GM21381 (cell line): Measurements from ENCODE around the gene MTSS2.

Source experiments
- ATAC-seq: cut with Tn5 transposase; IDR thresholded peaks from one replicate; pipeline ENCODE4 v1.9.1; 2021; ENCODE audit warnings: mild to moderate bottlenecking, moderate library complexity; ENCODE audit not compliant: unreplicated experiment

Gene MTSS2

DNA sequence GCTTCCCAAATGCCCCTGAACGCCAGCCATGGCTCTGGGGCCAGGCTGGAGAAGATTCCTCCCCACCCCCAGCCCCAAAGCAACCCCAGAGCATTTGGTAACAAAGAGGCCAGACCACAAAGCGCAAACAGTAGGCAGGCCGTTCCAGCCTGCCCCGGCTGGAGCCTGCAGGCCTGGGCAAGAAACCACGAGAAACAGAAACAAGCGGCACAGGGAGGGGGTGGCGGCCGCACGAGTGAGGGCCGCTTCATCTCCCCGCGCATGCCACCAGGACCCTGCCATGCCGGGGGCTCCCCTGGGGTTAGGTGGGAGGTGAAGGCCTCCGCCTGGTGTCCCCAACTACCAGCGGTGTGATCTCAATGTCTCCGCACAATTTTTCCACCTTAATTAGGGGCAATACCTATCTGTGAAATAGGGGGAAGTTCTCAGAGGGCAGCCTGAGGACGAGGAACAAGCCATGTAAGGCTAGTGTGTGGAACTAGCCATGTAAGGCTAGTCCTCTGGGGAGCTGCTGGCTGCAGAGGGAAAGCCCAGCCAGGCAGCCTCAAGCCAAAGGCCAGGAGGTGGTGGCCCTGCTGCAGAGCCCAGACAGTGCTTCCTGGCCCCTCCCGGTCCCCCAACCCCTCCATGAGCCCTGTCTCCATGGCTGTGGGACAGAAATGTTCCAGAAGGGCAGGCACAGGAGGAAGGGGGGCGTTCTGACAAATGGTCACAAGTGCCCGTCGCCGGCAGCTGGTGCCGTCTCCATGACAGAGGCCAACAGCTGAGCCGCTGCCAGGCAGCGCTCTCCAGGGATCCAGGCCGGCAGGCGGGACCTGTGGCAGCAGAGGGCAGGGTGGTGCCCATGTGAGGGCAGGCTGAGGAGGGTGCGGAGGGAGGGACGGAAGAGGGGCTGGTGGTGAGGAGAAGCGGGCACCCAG is 14.5 kb upstream of the MTSS2 start:
- no peak for ATAC-seq

DNA sequence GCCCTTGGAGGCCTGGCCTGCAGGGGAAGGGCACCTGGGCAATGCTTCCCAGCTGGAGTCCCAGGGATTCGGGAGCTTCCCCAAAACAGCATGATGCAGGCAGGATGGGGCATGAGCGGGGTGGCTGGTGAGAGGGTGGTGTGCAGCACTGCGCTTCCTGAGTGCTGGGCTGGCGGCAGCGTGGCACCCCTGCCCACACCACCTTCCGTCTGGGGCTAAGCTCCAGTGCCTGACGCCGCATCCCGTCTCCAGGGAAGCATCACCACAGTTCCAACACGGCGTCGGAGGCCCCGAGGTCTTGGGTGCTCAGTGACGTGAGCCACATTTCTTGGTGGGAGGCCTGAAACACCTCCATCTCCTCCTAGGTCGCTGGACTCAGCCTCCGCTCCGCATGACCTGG is 13.8 kb upstream of the MTSS2 start:
- ATAC-seq: no peak

DNA sequence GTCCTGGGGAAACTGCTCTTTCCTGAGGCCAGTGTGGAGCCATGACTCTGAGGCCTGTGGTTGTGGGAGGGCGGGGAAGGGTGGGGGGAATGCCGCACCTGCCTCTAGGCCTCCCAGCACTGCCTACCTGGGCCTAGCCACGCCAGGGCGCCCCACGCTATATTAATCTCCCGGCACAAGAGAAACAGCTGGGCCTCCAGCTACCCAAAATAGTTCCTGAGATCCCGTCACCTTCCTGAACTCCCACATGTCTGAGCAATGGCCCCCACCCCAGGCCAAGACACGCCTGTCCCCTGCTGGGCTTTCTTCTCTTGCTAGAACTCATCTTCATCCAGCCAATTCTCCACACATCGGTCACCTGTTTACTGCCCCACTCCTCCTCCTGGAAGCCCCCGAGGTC is 13.0 kb upstream of the MTSS2 start:
- ATAC-seq: no peak

DNA sequence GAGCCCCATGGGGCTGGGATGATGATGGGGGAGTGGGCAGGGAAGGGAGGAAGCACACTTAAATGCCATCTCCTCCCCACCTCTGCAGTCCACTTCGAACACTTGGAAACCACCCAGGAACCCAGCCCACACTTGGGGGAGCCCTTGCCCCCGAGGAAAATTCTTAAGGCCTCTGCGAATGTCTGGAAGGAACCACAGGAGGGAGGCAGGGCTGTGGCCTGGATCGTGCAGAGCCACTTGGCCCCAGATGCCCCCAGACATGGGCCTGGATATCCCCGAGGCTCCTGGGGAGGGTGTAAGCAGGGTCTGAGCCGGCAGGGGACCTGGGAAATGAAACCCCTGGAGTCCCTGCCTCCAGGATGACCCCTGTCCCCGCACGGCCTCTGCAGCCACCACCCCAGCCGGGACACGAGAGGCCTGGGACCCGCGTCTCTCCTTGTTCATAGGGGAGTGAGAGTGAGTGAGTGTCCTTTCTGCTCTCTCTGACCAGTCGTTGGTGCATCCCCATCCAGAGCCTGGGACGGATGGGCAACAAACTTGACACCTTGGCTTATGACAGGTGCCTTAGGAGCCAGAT is 11.8 kb upstream of the MTSS2 start:
- no peak for ATAC-seq

DNA sequence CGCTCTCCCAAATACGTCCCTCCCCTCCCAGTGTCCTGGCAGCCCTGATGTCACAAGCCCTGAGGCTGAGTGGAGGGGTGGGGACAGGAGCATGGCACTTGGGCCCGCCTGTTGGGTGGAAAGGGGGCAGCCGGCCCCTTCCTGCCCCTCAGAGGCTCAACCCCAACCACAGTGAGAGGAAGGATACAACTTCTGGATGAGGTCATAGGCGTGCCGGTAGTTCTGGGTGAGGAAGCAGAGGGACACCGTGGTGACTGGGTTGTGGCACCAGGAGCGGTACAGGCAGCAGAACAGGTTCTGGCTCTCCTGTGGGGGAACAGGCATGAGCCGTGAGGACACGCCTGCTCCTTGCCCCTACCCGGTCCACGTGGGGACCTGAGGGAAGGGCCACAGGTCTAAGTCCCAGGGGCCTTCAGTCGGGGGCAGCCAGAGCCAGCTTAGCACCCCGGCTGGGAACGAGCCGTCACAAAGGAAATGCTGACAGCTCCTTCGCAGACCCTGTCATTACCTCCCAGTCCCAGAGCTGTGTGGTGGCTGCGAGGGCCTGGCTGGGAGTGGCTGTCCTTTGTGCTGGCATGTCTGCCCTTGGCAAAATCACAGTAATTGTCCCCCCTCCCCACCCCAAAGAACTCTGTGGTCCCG is 11.2 kb upstream of the MTSS2 start:
- no peak for ATAC-seq

DNA sequence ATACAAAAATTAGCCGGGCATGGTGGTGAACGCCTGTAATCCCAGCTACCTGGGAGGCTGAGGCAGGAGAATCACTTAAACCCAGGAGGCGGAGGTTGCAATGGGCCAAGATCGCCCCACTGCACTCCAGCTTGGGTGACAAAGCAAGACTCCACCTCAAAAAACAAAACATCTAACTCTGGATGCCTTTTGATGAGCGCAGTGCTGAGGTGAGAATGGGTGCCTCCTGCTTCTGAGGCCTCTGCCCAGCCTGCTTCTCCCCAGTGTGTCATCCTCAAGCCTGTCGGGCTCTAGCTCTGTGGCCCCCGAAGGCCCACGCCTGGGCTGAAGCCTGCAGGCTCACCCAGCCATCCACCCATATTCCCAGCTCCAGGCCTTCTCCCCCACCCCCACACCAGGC is 10.5 kb upstream of the MTSS2 start:
- no peak for ATAC-seq

DNA sequence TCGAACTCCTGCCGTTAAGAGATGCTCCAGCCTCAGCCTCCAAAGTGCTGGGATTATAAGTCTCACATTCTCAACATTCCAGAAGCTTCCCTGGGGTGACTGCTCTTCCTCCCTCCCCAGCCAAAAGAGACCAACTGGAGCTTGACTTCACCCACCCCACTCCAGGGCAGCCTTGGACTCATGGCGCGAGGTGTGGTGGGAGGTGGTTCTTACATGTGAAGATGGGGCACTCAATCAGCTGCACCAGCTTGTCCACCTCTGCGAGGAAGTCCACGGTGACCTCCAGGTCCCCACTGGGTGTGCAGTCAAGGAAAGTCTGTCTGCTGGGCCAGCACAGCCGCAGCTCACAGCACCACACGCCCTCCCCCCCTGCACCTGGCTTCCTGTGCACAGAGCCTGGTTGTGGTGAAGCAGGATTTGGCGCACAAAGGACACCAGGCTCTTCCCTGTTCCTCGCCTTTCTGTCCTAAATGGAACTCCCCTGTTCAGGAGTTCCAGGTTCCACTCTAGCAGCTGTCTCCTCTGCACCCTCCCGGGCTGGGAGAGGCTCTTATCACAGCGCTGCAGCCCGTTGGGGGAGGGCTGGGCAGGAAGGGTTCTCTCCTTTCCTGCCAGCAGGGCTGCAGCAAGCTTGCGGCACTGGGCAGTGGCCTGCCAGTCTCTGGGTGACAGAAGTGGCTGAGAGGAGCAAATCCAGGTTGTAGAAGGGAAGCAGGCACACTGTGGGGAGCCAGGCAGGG is 9.6 kb upstream of the MTSS2 start:
- ATAC-seq: no peak

DNA sequence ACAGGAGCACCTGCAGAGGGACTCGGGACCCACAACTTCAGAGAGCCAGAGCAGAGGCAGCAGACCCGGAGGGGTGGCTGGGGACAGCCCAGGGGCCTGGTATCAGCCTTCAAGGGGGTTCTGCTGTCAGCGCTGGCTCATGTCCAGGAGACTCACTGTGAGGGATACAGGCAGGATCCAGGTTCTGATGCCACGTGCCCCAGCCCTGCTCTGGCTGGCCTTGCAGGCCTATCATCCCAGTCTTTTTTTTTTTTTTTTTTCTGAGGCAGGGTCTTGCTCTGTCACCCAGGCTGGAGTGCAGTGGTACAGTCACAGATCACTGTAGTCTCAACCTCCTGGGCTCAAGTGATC is 9.0 kb upstream of the MTSS2 start:
- ATAC-seq: no peak

DNA sequence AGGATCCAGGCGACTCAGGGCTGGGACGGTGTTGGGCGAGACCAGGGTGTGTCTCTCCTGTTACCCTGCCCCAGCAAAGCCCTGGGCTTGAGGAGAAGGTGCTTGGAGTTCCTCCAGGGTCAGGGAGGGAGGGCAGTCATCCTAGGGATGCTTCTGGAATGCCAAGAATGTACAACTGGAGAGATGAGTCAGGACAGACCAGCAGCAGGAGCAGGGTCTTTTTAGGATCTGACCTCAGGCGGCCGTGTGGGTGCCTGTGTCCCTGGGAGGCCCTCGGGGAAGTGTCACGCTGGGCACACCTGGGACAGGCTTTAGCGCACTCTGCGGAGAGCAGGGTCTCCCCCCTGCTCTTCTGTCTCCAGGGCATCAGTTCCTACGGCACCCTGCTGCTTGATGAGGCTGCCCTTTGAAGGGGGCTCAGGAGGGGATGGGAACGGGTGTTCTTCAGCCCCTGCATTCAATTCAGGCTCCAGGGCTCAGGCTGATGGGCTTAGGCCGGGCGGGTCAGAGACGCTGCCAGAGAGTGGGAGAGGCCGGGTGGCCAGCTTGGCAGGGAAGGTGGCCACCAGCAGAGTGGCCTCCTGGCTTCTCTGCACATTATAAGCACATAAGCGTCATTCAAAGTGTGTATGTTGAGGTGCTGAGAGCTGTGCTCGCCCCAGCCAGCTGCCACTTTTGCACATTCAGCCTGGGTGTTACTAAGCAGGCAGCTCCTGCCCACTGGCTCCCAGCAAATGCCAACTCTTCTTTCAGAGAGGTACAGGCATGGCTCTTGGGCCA is 8.4 kb upstream of the MTSS2 start:
- ATAC-seq: no peak

DNA sequence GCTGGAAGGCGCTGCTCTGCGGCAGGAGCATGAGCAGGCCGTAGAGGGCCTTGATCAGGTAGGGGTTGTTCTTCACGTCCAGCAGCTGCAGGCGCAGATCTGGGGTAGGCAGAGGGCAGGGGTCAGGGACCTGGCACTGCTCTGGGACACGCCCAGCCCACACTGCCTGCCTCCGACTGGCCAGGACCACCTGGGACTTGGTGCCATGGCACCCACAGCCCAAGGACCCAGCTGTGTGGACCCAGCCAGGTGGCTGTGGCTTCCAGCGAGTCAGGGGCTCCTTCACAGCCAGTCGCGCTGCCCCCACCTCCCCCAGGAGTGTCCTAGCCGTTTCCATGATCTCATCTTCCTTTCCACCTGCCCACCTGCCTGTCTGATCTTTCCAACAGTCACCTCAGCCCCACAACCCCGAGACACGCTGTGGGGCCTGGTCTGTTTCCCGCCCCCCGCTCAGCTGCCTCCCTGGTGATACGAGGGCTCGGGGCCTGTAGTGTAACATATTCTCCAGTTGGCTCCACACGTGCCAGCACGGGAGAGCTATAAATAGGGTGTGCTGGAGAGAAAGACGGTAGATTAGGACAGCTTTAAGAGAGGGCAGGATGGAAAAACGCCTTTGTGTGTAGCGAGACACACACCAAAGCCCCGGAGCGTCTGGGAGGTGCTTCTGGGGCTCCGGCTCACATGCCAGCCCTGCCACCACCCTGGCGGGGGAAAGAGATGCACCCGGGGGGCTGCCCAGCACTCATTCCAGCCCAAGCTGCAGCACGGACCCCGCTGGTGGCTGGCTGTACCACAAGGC is 7.2 kb upstream of the MTSS2 start:
- no peak for ATAC-seq

DNA sequence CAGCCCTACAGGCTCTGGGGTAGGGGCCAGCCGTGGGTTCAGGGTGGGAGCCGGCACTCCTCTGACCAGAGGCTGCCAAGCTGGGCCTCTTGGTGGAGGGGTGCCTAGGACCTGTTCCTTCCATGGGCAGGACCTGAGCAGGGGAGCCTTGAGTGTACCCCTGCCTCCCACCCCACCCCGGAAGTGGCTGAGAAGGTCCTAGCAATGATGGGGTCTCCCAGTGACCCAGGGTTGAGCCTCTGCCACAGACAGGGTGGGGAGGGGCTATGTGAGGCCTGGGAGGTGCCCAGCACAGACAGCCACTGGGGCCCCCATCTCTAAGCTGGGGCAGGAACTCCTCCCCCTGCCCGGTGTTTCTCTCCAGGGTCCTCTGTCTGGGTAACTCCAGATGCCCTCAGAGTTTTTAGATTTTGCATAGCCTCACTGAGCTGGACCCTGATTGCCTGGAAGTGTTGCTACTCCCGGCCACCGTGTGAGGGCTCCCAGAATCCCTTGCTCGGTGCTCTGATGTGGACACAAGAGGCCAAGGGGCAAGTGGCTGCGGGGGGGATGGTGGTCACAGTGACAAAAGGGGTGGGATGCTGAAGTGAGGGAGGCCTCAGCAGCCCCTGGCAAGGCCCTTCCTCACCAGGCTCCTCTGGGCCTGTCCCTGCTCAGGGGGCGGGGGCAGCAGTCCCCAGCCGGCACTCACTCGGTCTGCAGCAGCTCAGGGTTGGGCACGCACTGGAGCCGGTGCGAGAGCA is 6.4 kb upstream of the MTSS2 start:
- ATAC-seq: no peak

DNA sequence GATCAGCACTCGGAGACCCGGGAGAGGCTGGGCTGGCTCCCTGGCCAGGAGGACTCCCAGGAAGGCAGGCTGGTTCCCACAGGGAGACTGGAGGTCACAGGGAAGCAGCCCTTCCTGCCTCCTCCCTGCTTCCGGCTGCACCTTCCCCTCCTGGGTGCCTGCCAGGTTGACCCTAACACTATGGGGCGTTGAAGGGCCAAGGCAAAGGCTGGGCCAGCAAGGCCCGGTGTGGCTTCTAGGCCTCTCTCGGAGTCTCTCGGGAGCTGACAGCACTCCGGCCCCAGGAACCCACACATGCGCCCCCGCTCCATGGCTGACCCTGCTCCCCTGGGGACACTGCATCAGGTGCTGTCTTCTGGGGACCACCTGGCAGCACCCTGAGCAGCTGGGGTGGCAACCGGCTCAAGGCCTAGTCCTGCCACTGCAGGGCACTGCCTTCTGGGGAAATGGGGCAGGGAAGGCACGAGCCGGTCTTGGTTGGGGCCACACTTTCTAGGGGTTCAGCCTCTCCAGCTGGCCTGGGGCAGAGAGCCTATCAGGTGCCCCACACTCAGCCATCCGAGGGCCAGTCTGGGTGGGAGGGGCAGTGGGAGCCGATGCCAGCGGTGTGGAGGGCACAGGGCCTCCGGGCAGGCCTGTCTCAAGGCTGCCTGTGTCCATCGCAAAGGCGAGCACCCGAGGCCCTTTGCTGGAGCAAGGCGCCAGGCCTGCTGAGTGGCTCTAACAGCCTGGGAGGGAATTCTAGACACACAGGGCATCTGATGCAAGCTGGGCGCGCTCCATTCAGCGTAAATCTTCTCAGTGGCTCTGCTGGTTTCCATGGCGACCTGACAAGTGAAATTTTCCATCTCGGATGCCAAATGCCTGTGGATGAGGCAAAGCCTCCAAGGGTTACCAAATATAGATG is 5.6 kb upstream of the MTSS2 start:
- no peak for ATAC-seq

DNA sequence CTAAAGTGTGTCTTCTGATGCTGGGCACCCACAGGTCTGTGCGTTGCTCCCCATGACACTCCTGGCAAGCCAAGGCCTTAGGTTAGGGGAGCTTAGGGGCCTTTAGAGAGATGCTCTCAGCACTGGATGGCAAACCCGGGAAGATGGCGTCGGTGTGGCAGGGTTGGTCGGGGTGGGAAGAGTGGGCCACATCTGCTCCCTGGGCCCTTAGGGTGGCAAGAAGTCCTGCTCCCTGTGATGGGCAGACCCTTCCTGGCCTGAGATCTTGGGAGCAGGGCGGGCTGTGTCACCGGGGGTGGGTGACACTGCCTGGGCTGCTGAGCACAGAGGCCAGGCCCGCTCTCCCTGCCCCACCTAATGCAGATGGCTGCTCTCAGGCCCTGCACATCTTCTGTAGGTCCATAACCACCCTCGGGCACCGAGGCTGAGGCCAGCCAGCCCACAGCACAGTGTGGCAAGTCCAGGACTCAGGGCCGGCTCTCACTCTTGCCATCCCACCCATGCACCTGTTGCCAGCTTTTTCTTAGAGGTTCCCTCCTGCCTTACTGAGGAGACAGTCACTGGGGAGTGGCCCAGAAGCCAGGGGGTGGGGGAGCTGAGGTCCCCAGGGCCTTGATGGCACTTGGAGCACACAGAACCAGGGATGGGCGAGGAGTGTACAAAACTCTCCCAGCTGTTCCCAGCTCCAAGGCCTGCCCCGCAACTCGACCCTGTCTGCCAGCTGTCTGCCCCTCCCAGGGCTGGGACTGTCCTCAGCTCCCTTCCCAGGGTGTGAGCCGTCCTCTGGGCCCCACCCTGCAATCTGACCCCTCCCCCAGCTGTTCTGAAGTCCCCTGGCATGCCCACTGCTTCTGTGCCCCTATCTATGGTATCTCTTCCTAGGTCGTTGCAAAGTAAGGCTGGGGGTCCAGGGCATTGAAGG is 4.4 kb upstream of the MTSS2 start:
- no peak for ATAC-seq

DNA sequence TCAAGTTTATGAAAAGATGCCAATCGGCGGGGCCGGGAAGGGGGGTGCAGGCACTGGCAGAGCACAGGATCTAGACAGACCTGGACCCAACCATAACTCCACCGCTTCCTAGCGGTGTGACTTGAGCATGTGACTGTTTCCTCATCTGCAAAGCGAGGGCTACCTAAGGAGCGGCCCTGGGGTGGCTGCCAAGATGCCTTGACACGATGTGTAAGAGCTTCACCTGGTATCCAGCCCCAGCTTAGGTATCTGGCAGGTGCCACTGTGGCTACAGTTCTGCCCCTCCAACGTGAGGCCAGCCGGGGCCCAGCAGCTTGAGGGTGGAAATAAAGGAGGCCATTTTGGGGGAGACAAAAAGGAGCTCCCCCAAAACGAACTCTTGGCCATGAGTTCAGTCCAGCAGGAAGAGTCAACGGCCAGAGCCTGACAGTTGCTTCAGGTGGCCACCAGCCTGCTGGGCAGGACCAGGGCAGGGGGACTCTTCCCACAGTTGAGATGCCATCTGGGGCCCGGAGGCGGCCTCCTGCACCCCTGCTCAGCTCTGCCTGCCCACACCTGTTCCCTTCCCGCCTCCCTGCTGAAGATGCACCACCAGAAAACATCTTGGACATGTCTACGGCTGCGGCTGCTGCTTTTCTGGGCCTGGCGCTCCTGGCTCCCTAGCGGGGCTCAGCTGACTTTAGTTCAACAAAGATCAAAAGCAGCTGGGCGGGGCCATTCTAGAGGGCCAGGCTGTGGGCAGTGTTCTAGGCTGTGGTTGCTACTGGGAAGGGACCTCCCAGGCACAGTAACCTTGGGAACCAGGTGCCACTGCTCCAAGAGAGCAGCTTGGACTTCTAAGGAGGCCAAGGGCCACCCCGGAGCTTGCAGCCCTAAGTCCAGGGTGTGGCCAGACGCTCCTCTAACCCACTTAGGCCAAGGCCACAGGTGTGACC is 3.4 kb upstream of the MTSS2 start:
- no peak for ATAC-seq

DNA sequence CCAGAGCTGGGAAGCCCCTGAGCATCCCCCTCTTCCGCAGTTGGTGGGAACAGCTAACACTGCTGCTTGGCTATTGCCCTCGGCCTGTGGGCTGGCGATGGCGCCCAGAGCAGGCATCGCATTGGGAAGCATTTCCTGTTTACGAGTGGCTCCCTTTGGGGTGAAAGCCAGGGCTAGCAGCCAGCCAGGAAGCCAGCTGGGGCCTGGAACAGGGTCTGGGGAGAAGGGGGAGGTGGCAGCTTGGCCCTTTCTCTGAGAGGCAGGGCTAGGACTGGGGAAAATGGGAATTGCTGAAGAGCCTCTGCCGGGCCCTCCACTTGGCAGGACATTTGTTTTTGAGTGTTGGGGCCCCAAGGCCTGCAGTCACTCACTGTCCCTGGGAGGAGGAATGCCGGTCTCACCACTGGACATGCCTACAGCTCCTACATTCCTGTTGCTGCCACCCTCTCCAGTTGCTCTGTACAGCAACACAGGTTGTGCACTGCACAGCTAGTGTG is 2.4 kb upstream of the MTSS2 start:
- no peak for ATAC-seq

DNA sequence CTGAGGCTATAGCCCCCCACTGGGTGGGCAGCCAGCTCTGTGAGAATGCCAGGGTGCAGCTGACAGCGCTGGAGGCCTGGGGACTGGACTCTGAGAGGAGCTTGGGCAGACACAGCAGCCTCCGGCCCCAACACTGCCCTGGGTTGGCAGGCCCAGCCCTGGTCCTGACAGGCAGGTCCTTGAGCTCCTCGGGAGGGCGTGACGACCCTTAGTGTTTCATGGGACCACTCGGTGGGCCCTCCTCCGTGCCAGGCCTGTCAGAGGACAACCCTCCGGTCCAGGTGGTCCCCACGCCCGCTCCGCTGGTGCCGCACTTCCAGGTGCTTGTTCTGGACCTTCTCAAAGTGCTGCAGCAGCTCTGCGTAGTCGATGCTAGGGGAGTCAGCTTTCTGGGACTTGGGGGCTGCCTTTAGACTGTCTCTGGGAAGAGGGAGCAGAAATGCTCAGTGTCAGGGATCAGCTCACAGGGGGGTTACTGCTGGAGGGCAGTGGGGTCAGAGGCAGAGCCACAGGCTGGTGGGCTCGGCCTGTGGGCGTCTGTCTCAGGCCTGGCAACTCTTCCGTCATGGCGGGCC is 1.9 kb upstream of the MTSS2 start:
- no peak for ATAC-seq
